H1 (cell line): Measurements from ENCODE around the gene USP30. TPM values are rescaled to one million over a fixed set of nuclear protein-coding genes. Genes with fewer than 3 reads are reported as not detected.

Experiments used
- CTCF ChIA-PET: fragments of 300-600 bp; sonication (Branson Sonifier 250); formaldehyde crosslinking; loops from one replicate; lab custom pipeline; 2021; ENCODE audit not compliant: partially characterized antibody; lab: Charles Lee
- POLR2A ChIA-PET: fragments of 300-600 bp; sonication (Branson Sonifier 250); formaldehyde crosslinking; loops from one replicate; lab custom pipeline; 2021; ENCODE audit warnings: inconsistent platforms; ENCODE audit not compliant: partially characterized antibody; lab: Charles Lee
- DNase-seq, 2 experiments: peaks; one replicate each; pipeline versions ENCODE4 v3.0.0 to v3.0.0-alpha.2; 2010 to 2022; ENCODE audit warnings: low spot score in 2 of 2, low read depth in 1 of 2, mixed read lengths in 1 of 2
- FAIRE-seq: peaks from 2 replicates; lab custom pipeline; 2011; peaks lifted over from hg19 to GRCh38; lab: Jason Lieb, UNC
- H2AFZ ChIP-seq: 2 replicates; pipeline ENCODE4 v1.8.1; 2012; ENCODE audit warnings: low read length, inconsistent platforms
- H2AK5ac ChIP-seq: 2 replicates; pipeline ENCODE4 v1.6.1; 2013; ENCODE audit warnings: low read depth, low read length
- H2BK120ac ChIP-seq: replicated peaks from 2 replicates; pipeline ENCODE3; 2013; ENCODE audit warnings: low read depth, low read length, inconsistent platforms
- H2BK12ac ChIP-seq: 2 replicates; pipeline ENCODE4 v1.6.1; 2013; ENCODE audit warnings: low read depth, low read length
- H2BK15ac ChIP-seq: 2 replicates; pipeline ENCODE4 v1.6.1; 2013; ENCODE audit warnings: low read length
- H2BK20ac ChIP-seq: 2 replicates; pipeline ENCODE4 v1.6.1; 2013; ENCODE audit warnings: low read length
- H2BK5ac ChIP-seq: 2 replicates; pipeline ENCODE4 v1.6.1; 2013; ENCODE audit warnings: low read depth, low read length
- H3K14ac ChIP-seq: 2 replicates; pipeline ENCODE4 v1.6.1; 2013; ENCODE audit warnings: inconsistent platforms; ENCODE audit not compliant: insufficient read length
- H3K18ac ChIP-seq: 2 replicates; pipeline ENCODE4 v1.6.1; 2013; ENCODE audit warnings: low read length; ENCODE audit errors: extremely low read depth
- H3K23ac ChIP-seq: 2 replicates; pipeline ENCODE4 v1.6.1; 2013; ENCODE audit warnings: inconsistent platforms; ENCODE audit not compliant: insufficient read length
- H3K23me2 ChIP-seq: 2 replicates; pipeline ENCODE4 v1.6.1; 2013; ENCODE audit warnings: low read depth, low read length
- H3K27ac ChIP-seq: 2 replicates; pipeline ENCODE4 v1.6.1; 2011; ENCODE audit warnings: low read depth, low read length, inconsistent platforms
- H3K27me3 ChIP-seq, 4 experiments: replicated peaks in 1 of 4; 1 replicate in 1 of 4; 2 replicates in 3 of 4; pipeline versions ENCODE4 v1.6.1 to v1.8.1; 2011 to 2013; ENCODE audit warnings: low read length in 3 of 4, mild to moderate bottlenecking in 3 of 4, inconsistent platforms in 2 of 4, mixed read lengths in 2 of 4, moderate library complexity in 1 of 4; ENCODE audit not compliant: control insufficient read depth in 3 of 4, insufficient read depth in 3 of 4; ENCODE audit errors: extremely low read depth in 1 of 4
- H3K36me3 ChIP-seq, 4 experiments: 2 replicates each; pipeline versions ENCODE4 v1.6.1 to v1.8.1; 2011 to 2013; ENCODE audit warnings: mild to moderate bottlenecking in 4 of 4, low read length in 3 of 4, moderate library complexity in 2 of 4, control low read depth in 1 of 4, inconsistent platforms in 1 of 4; ENCODE audit not compliant: insufficient read depth in 4 of 4, control insufficient read depth in 2 of 4
- H3K4ac ChIP-seq: replicated peaks from 2 replicates; pipeline ENCODE3; 2013; ENCODE audit warnings: low read length, low read depth, mixed read lengths, inconsistent platforms; ENCODE audit not compliant: insufficient read length
- H3K4me1 ChIP-seq, 4 experiments: replicated peaks in 1 of 4; 1 replicate in 1 of 4; 2 replicates in 3 of 4; pipeline versions ENCODE4 v1.6.1 to v1.8.1; 2011 to 2013; ENCODE audit warnings: low read length in 3 of 4, inconsistent platforms in 2 of 4, mixed read lengths in 1 of 4; ENCODE audit not compliant: insufficient read depth in 4 of 4, control insufficient read depth in 3 of 4
- H3K4me2 ChIP-seq, 2 experiments: 2 replicates each; pipeline versions ENCODE4 v1.6.1 to v1.8.1; 2011 to 2013; ENCODE audit warnings: low read depth in 2 of 2, low read length in 2 of 2, control low read depth in 1 of 2, inconsistent platforms in 1 of 2, mild to moderate bottlenecking in 1 of 2; ENCODE audit not compliant: insufficient read depth in 1 of 2
- H3K4me3 ChIP-seq, 4 experiments: fragments of 200-600, 300-600 bp in 1 of 4; sonication (generic), shearing (Covaris generic), sonication (Bioruptor Twin) in 1 of 4; 2 replicates each; pipeline versions ENCODE4 v1.5.1 to v1.8.1; 2011 to 2016; ENCODE audit warnings: low read length in 4 of 4, low read depth in 3 of 4, control low read depth in 2 of 4, inconsistent platforms in 2 of 4, mild to moderate bottlenecking in 2 of 4, mixed read lengths in 1 of 4, moderate library complexity in 1 of 4; ENCODE audit not compliant: insufficient read depth in 2 of 4; ENCODE audit errors: extremely low read depth in 1 of 4
- H3K56ac ChIP-seq: replicated peaks from 2 replicates; pipeline ENCODE3; 2013; ENCODE audit warnings: low read depth, mild to moderate bottlenecking, mixed read lengths, low read length, inconsistent platforms; ENCODE audit not compliant: insufficient read length
- H3K79me1 ChIP-seq: 2 replicates; pipeline ENCODE4 v1.6.1; 2013; ENCODE audit warnings: low read depth, low read length, control low read depth
- H3K79me2 ChIP-seq, 2 experiments: 2 replicates each; pipeline versions ENCODE4 v1.6.1 to v1.8.1; 2012 to 2013; ENCODE audit warnings: low read length in 2 of 2, mild to moderate bottlenecking in 2 of 2, inconsistent platforms in 1 of 2; ENCODE audit not compliant: insufficient read depth in 2 of 2, control insufficient read depth in 1 of 2
- H3K9ac ChIP-seq, 4 experiments: replicated peaks in 1 of 4; 1 replicate in 1 of 4; 2 replicates in 3 of 4; pipeline versions ENCODE4 v1.6.1 to v1.8.1; 2011 to 2013; ENCODE audit warnings: low read depth in 3 of 4, low read length in 3 of 4, control low read depth in 2 of 4, mild to moderate bottlenecking in 2 of 4, moderate library complexity in 2 of 4, inconsistent platforms in 1 of 4; ENCODE audit errors: extremely low read depth in 1 of 4
- H3K9me3 ChIP-seq, 2 experiments: 2 replicates each; pipeline versions ENCODE4 v1.6.1 to v1.8.1; 2012 to 2013; ENCODE audit warnings: mild to moderate bottlenecking in 2 of 2, moderate library complexity in 2 of 2, control low read depth in 1 of 2, inconsistent platforms in 1 of 2, low read depth in 1 of 2, low read length in 1 of 2, mixed read lengths in 1 of 2; ENCODE audit not compliant: insufficient read depth in 2 of 2
- H4K20me1 ChIP-seq, 2 experiments: replicated peaks in 1 of 2; 2 replicates each; pipeline versions ENCODE3 to v1.8.1; 2011 to 2013; ENCODE audit warnings: inconsistent platforms in 2 of 2, low read length in 2 of 2, mild to moderate bottlenecking in 1 of 2; ENCODE audit not compliant: insufficient read depth in 2 of 2, control insufficient read depth in 1 of 2
- H4K5ac ChIP-seq: 2 replicates; pipeline ENCODE4 v1.6.1; 2013; ENCODE audit warnings: low read length, low read depth, mixed read lengths, inconsistent platforms; ENCODE audit not compliant: insufficient read length
- H4K8ac ChIP-seq: 2 replicates; pipeline ENCODE4 v1.8.0; 2013; ENCODE audit warnings: mild to moderate bottlenecking, moderate library complexity, low read length, inconsistent platforms; ENCODE audit not compliant: insufficient read depth; ENCODE audit errors: extremely low read depth
- H4K91ac ChIP-seq: replicated peaks from 2 replicates; pipeline ENCODE3; 2013; ENCODE audit warnings: low read length, mixed read lengths, inconsistent platforms; ENCODE audit not compliant: insufficient read length
- KDM4A ChIP-seq: IDR thresholded peaks from one replicate; pipeline ENCODE4 v1.7.1; 2012; ENCODE audit warnings: low read depth, mild to moderate bottlenecking, moderate library complexity, low read length, inconsistent platforms; ENCODE audit not compliant: severe bottlenecking
- RAD21 ChIP-seq, 2 experiments: IDR thresholded peaks in 1 of 2; conservative IDR thresholded peaks in 1 of 2; 2 replicates each; pipeline ENCODE4 v1.6.1; 2011; ENCODE audit warnings: low read depth in 2 of 2, low read length in 2 of 2, improper control_type of control experiment in 1 of 2, inconsistent platforms in 1 of 2, mild to moderate bottlenecking in 1 of 2, moderate library complexity in 1 of 2
- WGBS, 2 experiments: shearing (Covaris generic) in 1 of 2; methylation state at CpG; one replicate each; pipeline versions ENCODE4 v1.1.6 to v1.1.7; 2013 to 2015; ENCODE audit warnings: low lambda C conversion rate in 2 of 2, mixed read lengths in 2 of 2, inconsistent platforms in 1 of 2, low coverage in 1 of 2, missing lambda C conversion rate in 1 of 2; ENCODE audit not compliant: insufficient replicate concordance in 2 of 2, insufficient coverage in 1 of 2, insufficient read length in 1 of 2; ENCODE audit errors: extremely low coverage in 1 of 2, missing lambda C conversion rate in 1 of 2; 5-methylcytosine and 5-hydroxymethylcytosine counted together
- polyA plus RNA-seq, 7 experiments: library from polyadenylated mRNA; depleted of rRNA in 3 of 7; stranded (reverse) in 5 of 7; unstranded in 2 of 7; fragments of >200 nt in 5 of 7; fragments of 200-250 nt in 2 of 7; gene quantifications; 1 replicate in 5 of 7; 2 replicates in 1 of 7; 4 replicates in 1 of 7; pipeline versions ENCODE4 v1.2.1 to v1.2.3, GENCODE V29; 2011 to 2013; ENCODE audit warnings: missing spikeins in 2 of 7, mixed read lengths in 2 of 7
- total RNA-seq: library from RNA; stranded (reverse); fragmentation: NEBNext Ultra II Directional; extraction: Animal tissue kit (Norgen Biotek cat#: 25700); gene quantifications from 2 replicates; pipeline ENCODE4 v1.2.1, GENCODE V29; 2021
- TF ChIP-seq, protein P1 (sequence below), 3 experiments: IDR thresholded peaks; 1 replicate in 2 of 3; 2 replicates in 1 of 3; pipeline versions ENCODE4 v1.5.1 to v1.6.1; 2011; ENCODE audit warnings: low read length in 3 of 3, mild to moderate bottlenecking in 3 of 3, inconsistent platforms in 2 of 3, low read depth in 1 of 3, moderate library complexity in 1 of 3; ENCODE audit not compliant: insufficient read depth in 1 of 3; ENCODE audit errors: control extremely low read depth in 1 of 3

USP30 gene
- total and polyA plus RNA-seq, 2 of the 8 experiments (the other 6 are each of a cell fraction or from before 2014, with no cell fraction given) = 7.0 to 12.2 TPM

DNA sequence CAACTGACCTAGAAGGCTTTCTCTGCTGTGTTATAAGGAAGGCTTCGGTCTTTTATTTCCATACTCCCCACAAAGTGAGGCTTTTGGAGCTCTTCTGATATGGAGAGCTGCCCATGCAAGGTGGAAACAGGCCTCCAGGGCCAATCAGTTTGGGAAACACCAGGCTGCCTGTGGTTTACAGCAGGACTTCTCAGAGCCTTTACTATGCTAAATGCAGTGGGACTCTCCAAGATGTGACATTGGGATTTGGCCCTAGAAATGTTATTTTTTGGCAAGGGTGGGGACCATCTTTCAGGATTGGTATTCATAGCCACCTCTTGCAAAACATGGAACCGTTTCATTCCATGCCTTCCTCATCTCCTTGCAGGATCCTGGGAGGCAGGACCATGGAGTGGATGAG is 67.7 kb downstream of the USP30 start:
- H3K4me3 ChIP-seq = no peak overlapping the region
- no peak overlapping the region for H3K18ac ChIP-seq
- H3K79me1 ChIP-seq = no peaks in the 10 kb centered on the region
- no peaks in the 10 kb centered on the region; a peak in 1 of 7 replicates for H3K27me3 ChIP-seq
- H3K9ac ChIP-seq = no peak overlapping the region
- ChIA-PET CTCF (interaction anchor here (0.6 to 5.0 kb wide), 6 partner anchors 8 to 473 kb away, joined by 3 to 29 read pairs (median 3); no protein-coding TSS in a partner anchor), POLR2A (interaction anchor here (0.9 kb wide), 1 partner anchor 17 kb away, joined by 5 read pairs; no protein-coding TSS in a partner anchor)
- H2AFZ ChIP-seq = no peak overlapping the region
- H4K5ac ChIP-seq = no peak overlapping the region
- no peak overlapping the region for H3K27ac ChIP-seq
- no peak overlapping the region for H2BK20ac ChIP-seq
- H3K9me3 ChIP-seq = no peaks in the 10 kb centered on the region
- H4K20me1 ChIP-seq = no peaks in the 10 kb centered on the region
- no peak overlapping the region for H4K91ac ChIP-seq
- H3K4me2 ChIP-seq = no peak overlapping the region
- no peak overlapping the region for H3K56ac ChIP-seq
- H3K4ac ChIP-seq = no peak overlapping the region
- no peak overlapping the region for H3K23ac ChIP-seq
- H2BK120ac ChIP-seq = no peak overlapping the region
- no peaks in the 10 kb centered on the region for H3K79me2 ChIP-seq
- no peak overlapping the region for H3K14ac ChIP-seq
- no peak overlapping the region for H4K8ac ChIP-seq
- FAIRE-seq = no peak
- no peaks in the 10 kb centered on the region for H3K23me2 ChIP-seq
- H2AK5ac ChIP-seq = no peak overlapping the region
- no peak overlapping the region for H2BK12ac ChIP-seq
- no peaks in the 10 kb centered on the region for H3K36me3 ChIP-seq
- no peak overlapping the region for H2BK15ac ChIP-seq
- peaks cover 2 to 9% (median 5%) of the 10 kb centered on the region in 4 experiments; a peak in 4 of 7 replicates for H3K4me1 ChIP-seq
- TF ChIP-seq KDM4A (no peak), RAD21 (IDR thresholded peaks at IDR 0.05 in 1 of 2, conservative IDR thresholded peaks at IDR 0.05 in 1 of 2; ENCODE audit: low read depth in 2 of 2, low read length in 2 of 2) (no peak)
- TF ChIP-seq, protein P1, sequence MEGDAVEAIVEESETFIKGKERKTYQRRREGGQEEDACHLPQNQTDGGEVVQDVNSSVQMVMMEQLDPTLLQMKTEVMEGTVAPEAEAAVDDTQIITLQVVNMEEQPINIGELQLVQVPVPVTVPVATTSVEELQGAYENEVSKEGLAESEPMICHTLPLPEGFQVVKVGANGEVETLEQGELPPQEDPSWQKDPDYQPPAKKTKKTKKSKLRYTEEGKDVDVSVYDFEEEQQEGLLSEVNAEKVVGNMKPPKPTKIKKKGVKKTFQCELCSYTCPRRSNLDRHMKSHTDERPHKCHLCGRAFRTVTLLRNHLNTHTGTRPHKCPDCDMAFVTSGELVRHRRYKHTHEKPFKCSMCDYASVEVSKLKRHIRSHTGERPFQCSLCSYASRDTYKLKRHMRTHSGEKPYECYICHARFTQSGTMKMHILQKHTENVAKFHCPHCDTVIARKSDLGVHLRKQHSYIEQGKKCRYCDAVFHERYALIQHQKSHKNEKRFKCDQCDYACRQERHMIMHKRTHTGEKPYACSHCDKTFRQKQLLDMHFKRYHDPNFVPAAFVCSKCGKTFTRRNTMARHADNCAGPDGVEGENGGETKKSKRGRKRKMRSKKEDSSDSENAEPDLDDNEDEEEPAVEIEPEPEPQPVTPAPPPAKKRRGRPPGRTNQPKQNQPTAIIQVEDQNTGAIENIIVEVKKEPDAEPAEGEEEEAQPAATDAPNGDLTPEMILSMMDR (IDR thresholded peaks at IDR 0.05; ENCODE audit: control extremely low read depth in 1 of 3, insufficient read depth in 1 of 3, low read depth in 1 of 3, low read length in 3 of 3) = no peak
- TF ChIP-seq, all 59 proteins: peak for 0
- WGBS, 2 experiments = 95% methylated on average over 2 of the region's 2 CpGs; no CpG with 5 or more reads in 1 of the 2 experiments
- DNase-seq = no peak
- H2BK5ac ChIP-seq = no peak overlapping the region
